Breast epithelium (tissue), 3 donors: Measurements from ENCODE around the gene TCOF1.

Experiments used
- POLR2A ChIP-seq: fragments of 450-650 bp; IDR thresholded peaks from one replicate; pipeline ENCODE4 v1.6.1; 2016; ENCODE audit warnings: antibody characterized with exemption, mild to moderate bottlenecking, moderate library complexity
- POLR2AphosphoS5 ChIP-seq, 3 donors: sonication (generic); formaldehyde crosslinking; IDR thresholded peaks; one replicate each; pipeline ENCODE4 v1.6.1; 2017; ENCODE audit warnings: antibody characterized with exemption in 3 of 3
- TF ChIP-seq, protein P1 (sequence below), 3 donors: fragments of 450-650 bp; IDR thresholded peaks; one replicate each; pipeline ENCODE4 v1.5.1; 2016 to 2017; ENCODE audit warnings: antibody characterized with exemption in 3 of 3, mild to moderate bottlenecking in 3 of 3, moderate library complexity in 3 of 3

DNA sequence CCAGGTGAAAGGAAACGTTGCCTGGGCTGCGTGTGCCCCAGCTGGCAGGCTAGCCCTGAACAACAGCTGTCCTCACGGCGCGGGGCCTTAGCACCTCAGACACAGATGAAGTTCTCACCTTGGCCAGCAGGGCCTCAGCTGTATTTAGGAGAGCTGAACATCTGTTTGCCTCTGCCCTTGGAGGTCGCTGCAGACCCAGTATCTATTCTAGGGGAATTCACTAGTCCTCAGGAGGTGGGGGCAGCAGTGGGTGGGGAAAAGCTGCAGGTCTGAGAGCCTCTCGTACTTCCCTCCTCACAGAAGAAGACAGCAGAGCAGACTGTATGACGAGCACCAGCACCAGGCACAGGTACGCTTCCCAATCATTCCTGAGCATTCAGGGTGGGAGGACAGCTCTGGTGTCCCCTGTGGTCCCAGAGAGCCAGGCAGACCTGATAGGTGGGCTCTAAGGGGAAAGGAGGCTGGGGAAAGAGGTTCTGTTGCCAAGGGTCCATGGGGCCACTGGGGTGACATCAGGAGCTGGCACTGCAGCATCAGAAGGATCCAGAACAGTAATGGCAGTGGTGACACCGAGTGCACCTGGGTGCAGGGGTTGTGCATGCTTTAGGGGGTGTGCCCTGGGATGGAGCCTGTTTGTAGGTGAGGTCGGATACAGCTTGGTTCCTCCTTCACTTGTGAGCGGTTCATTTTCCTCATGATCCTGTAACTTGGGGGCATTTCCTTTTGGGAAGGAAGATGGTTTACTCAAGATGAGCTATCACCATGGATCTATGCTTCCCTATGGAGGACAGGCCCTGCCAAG lies 41.4 kb downstream of the TCOF1 start:
- TF ChIP-seq, protein P1, sequence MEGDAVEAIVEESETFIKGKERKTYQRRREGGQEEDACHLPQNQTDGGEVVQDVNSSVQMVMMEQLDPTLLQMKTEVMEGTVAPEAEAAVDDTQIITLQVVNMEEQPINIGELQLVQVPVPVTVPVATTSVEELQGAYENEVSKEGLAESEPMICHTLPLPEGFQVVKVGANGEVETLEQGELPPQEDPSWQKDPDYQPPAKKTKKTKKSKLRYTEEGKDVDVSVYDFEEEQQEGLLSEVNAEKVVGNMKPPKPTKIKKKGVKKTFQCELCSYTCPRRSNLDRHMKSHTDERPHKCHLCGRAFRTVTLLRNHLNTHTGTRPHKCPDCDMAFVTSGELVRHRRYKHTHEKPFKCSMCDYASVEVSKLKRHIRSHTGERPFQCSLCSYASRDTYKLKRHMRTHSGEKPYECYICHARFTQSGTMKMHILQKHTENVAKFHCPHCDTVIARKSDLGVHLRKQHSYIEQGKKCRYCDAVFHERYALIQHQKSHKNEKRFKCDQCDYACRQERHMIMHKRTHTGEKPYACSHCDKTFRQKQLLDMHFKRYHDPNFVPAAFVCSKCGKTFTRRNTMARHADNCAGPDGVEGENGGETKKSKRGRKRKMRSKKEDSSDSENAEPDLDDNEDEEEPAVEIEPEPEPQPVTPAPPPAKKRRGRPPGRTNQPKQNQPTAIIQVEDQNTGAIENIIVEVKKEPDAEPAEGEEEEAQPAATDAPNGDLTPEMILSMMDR (IDR thresholded peaks at IDR 0.05), result no peak
- no peak for TF ChIP-seq POLR2A
- no peak for TF ChIP-seq POLR2AphosphoS5 (IDR thresholded peaks at IDR 0.05)
